ENCODE results near the gene TBC1D7. TPM values are rescaled to one million over a fixed set of nuclear protein-coding genes. Genes with fewer than 3 reads are reported as not detected.
A peak's percentile ranks its signal among the peaks of the same experiment; 100 is the strongest.

TBC1D7 gene
- total and polyA plus RNA-seq, 2 donors (not counting 1 experiment from before 2014, with no cell fraction given), result 21.5 to 22.3 TPM

DNA sequence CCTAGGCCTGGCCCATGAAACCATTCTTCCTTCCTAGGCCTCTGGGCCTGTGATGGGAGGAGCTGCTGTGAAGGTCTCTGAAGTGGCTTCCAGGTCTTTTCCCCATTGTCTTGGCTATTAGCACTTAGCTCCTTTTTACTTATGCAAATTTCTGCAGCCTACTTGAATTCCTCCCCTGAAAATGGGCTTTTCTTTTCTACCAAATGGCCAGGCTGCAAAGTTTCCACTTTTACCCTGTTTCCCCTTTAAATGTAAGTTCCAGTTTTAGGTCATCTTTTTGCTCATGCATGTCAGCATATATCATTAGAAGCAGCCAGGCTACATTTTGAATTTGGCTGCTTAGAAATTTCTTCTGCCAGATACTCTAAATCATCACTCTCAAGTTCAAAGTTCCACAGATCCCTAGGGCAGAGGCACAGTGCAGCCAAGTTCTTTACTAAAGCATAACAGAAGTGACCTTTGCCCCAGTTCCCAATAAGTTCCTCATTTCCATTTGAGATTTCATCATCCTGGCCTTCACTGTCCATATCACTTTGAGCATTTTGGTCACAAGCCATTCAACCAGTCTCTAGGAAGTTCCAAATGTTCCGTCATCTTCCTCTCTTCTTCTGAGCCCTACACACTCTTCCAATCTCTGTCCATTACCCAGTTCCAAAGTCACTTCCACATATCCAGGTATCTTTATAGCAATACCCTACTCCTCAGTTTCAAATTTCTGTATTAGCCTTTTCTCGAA is 71.9 kb downstream of the TBC1D7 start:
- Histone ChIP-seq H3K79me2 (ENCODE audit: control insufficient read depth, insufficient read depth, low read length) (peaks cover 27% of the 10 kb centered on the region), H3K4me2 (replicated peaks; ENCODE audit: low read depth, low read length, poor library complexity, severe bottlenecking) (no peak overlapping the region), H3K36me3 (replicated peaks in 1 of 2; ENCODE audit: control extremely low read depth in 1 of 2, control insufficient read depth in 1 of 2, extremely low read depth in 1 of 2, insufficient read depth in 2 of 2, low read length in 1 of 2) (no peaks in the 10 kb centered on the region), H4K20me1 (ENCODE audit: control insufficient read depth, insufficient read depth, low read length, poor library complexity, severe bottlenecking) (no peaks in the 10 kb centered on the region), H3K4me1 (ENCODE audit: control insufficient read depth in 2 of 2, insufficient read depth in 2 of 2, low read length in 2 of 2) (peaks cover 72% of the 10 kb centered on the region in 2 donors), H2AFZ (ENCODE audit: insufficient read depth, low read depth, low read length, poor library complexity, severe bottlenecking) (no peak overlapping the region), H3K27me3 (replicated peaks in 1 of 4; ENCODE audit: control extremely low read depth in 1 of 4, control insufficient read depth in 3 of 4, insufficient read depth in 4 of 4, low read length in 3 of 4) (no peaks in the 10 kb centered on the region), H3K9me3 (ENCODE audit: control extremely low read depth in 1 of 3, control insufficient read depth in 2 of 3, insufficient read depth in 1 of 3, low read length in 2 of 3) (peaks cover 0 to 16% (median 8%) of the 10 kb centered on the region in 3 donors), H3K27ac (ENCODE audit: low read length in 2 of 2) (no peak overlapping the region), H3K9ac (ENCODE audit: low read length) (no peak overlapping the region), H3K4me3 (ENCODE audit: control extremely low read depth in 1 of 5, extremely low read depth in 1 of 5, insufficient read depth in 1 of 5, low read depth in 2 of 5, low read length in 4 of 5) (no peak overlapping the region)
- Mint-ChIP-seq H3K9me3 (ENCODE audit: insufficient read depth) (peaks cover 4% of the 10 kb centered on the region), H3K4me1 (peaks cover 75% of the 10 kb centered on the region), H3K27ac (peak overlapping the region; percentile 29), H3K27me3 (no peaks in the 10 kb centered on the region), H3K4me3 (peak overlapping the region; percentile 49)
- TF ChIP-seq, protein P1, sequence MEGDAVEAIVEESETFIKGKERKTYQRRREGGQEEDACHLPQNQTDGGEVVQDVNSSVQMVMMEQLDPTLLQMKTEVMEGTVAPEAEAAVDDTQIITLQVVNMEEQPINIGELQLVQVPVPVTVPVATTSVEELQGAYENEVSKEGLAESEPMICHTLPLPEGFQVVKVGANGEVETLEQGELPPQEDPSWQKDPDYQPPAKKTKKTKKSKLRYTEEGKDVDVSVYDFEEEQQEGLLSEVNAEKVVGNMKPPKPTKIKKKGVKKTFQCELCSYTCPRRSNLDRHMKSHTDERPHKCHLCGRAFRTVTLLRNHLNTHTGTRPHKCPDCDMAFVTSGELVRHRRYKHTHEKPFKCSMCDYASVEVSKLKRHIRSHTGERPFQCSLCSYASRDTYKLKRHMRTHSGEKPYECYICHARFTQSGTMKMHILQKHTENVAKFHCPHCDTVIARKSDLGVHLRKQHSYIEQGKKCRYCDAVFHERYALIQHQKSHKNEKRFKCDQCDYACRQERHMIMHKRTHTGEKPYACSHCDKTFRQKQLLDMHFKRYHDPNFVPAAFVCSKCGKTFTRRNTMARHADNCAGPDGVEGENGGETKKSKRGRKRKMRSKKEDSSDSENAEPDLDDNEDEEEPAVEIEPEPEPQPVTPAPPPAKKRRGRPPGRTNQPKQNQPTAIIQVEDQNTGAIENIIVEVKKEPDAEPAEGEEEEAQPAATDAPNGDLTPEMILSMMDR (IDR thresholded peaks at IDR 0.05), result no peak
- TF ChIP-seq EZH2 (IDR thresholded peaks at IDR 0.05; ENCODE audit: borderline replicate concordance, insufficient read depth, low read depth, low read length, poor library complexity, severe bottlenecking), result no peak
- intact Hi-C loops (cut with micrococcal nuclease), result no loop called here
- CTCF ChIA-PET, result no interaction called here
- DNase-seq (no peak), ATAC-seq (ENCODE audit: low read depth) (no peak)
- POLR2A ChIA-PET, result no interaction called here
- WGBS (ENCODE audit: insufficient coverage), result 100% methylated on average over 1 of the region's 2 CpGs

Other genes with a start within 250 kb of the TBC1D7 start
- gene GFOD1, start 159.1 kb upstream of the TBC1D7 start, total RNA-seq, result 42.4 and 44.6 TPM in 2 replicates
- gene GFOD1, start 159.1 kb upstream of the TBC1D7 start, polyA plus RNA-seq, result 8.3 and 10.4 TPM in 2 replicates
- gene SIRT5, start 246.1 kb upstream of the TBC1D7 start, total RNA-seq, result 16.3 and 25.0 TPM in 2 replicates
- 8.0 and 8.1 TPM in 2 replicates for gene SIRT5, start 246.1 kb upstream of the TBC1D7 start, polyA plus RNA-seq

All from B cell (primary cell).